HEK293 (cell line): ENCODE measurements around the gene MARVELD1.

Source experiments
- CTCF ChIA-PET: fragments of 350-600 bp; formaldehyde crosslinking; extraction: SDS; loops from one replicate; lab custom pipeline; 2021; ENCODE audit warnings: antibody characterized with exemption; lab: Yijun Ruan, JAX
- POLR2A ChIA-PET: fragments of 300-600 bp; formaldehyde crosslinking; extraction: SDS; loops from one replicate; lab custom pipeline; 2020; ENCODE audit warnings: antibody characterized with exemption, inconsistent platforms; lab: Yijun Ruan, JAX
- H3K27ac ChIP-seq: fragments of 200-500 bp; sonication (Bioruptor generic); 2 replicates; pipeline ENCODE4 v1.5.1; 2014; ENCODE audit warnings: low read depth, low read length, control low read depth, inconsistent platforms; ENCODE audit errors: extremely low read depth
- H3K36me3 ChIP-seq, 2 experiments: fragments of 200-500 bp in 1 of 2; sonication (Bioruptor generic) in 1 of 2; 1 replicate in 1 of 2; 2 replicates in 1 of 2; pipeline ENCODE4 v1.5.1; 2014 to 2017; ENCODE audit warnings: inconsistent platforms in 2 of 2, low read length in 2 of 2; ENCODE audit not compliant: control insufficient read depth in 2 of 2, insufficient read depth in 1 of 2
- H3K4me1 ChIP-seq: fragments of 200-500 bp; sonication (Bioruptor generic); 2 replicates; pipeline ENCODE4 v1.5.1; 2014; ENCODE audit warnings: mild to moderate bottlenecking, low read length, inconsistent platforms; ENCODE audit not compliant: control insufficient read depth, insufficient read depth
- H3K4me3 ChIP-seq: 2 replicates; pipeline ENCODE4 v1.5.1; 2011; ENCODE audit warnings: low read depth, mild to moderate bottlenecking, control low read depth, low read length, moderate library complexity
- H3K9me3 ChIP-seq: fragments of 200-500 bp; sonication (Bioruptor generic); 2 replicates; pipeline ENCODE4 v1.5.1; 2014; ENCODE audit warnings: low read depth, low read length, inconsistent platforms; ENCODE audit not compliant: control insufficient read depth, insufficient read depth
- GLIS1 ChIP-seq: fragments of 450-650 bp; formaldehyde crosslinking; IDR thresholded peaks from 2 replicates; pipeline ENCODE4 v1.5.1; 2016; ENCODE audit warnings: missing biosample characterization, missing genetic modification characterization
- KLF9 ChIP-seq: fragments of 450-650 bp; formaldehyde crosslinking; IDR thresholded peaks from 2 replicates; pipeline ENCODE4 v1.5.1; 2016; ENCODE audit warnings: missing biosample characterization, missing genetic modification characterization, low read depth
- PRDM4 ChIP-seq: fragments of 450-650 bp; formaldehyde crosslinking; IDR thresholded peaks from 2 replicates; pipeline ENCODE4 v1.5.1; 2017; ENCODE audit warnings: missing biosample characterization, missing genetic modification characterization
- ZBTB1 ChIP-seq: fragments of 450-650 bp; formaldehyde crosslinking; IDR thresholded peaks from 2 replicates; pipeline ENCODE4 v1.5.1; 2016; ENCODE audit warnings: missing biosample characterization, missing genetic modification characterization
- ZBTB26 ChIP-seq: fragments of 450-650 bp; formaldehyde crosslinking; optimal IDR thresholded peaks from 2 replicates; pipeline ENCODE3; 2016; ENCODE audit warnings: missing biosample characterization, mild to moderate bottlenecking, missing genetic modification characterization
- ZBTB6 ChIP-seq: fragments of 450-650 bp; formaldehyde crosslinking; IDR thresholded peaks from 2 replicates; pipeline ENCODE4 v1.5.1; 2017; ENCODE audit warnings: missing biosample characterization, missing genetic modification characterization
- ZNF214 ChIP-seq: fragments of 450-650 bp; formaldehyde crosslinking; IDR thresholded peaks from 2 replicates; pipeline ENCODE4 v1.5.1; 2017; ENCODE audit warnings: missing biosample characterization, mild to moderate bottlenecking, missing genetic modification characterization, borderline replicate concordance
- ZNF391 ChIP-seq: fragments of 450-650 bp; formaldehyde crosslinking; IDR thresholded peaks from 2 replicates; pipeline ENCODE4 v1.5.1; 2016; ENCODE audit warnings: low read depth, missing biosample characterization, missing genetic modification characterization, borderline replicate concordance
- ZNF518A ChIP-seq: fragments of 450-650 bp; formaldehyde crosslinking; conservative IDR thresholded peaks from 2 replicates; pipeline ENCODE4 v1.5.1; 2016; ENCODE audit warnings: low read depth, missing biosample characterization, missing genetic modification characterization
- ZNF529 ChIP-seq: fragments of 450-650 bp; formaldehyde crosslinking; IDR thresholded peaks from 2 replicates; pipeline ENCODE4 v1.5.1; 2017; ENCODE audit warnings: missing genetic modification characterization, missing biosample characterization; ENCODE audit not compliant: insufficient replicate concordance
- ZNF623 ChIP-seq: fragments of 450-650 bp; formaldehyde crosslinking; IDR thresholded peaks from 2 replicates; pipeline ENCODE4 v1.5.1; 2016; ENCODE audit warnings: missing biosample characterization, missing genetic modification characterization
- ZSCAN23 ChIP-seq: fragments of 450-650 bp; formaldehyde crosslinking; IDR thresholded peaks from 2 replicates; pipeline ENCODE4 v1.5.1; 2016; ENCODE audit warnings: missing biosample characterization, missing genetic modification characterization

The MARVELD1 gene

GRCh38 chr10:97669571-97669970 is 44.0 kb upstream of the MARVELD1 start (continued):
- TF ChIP-seq ZSCAN23 (tag by site-specific recombination): no peak
- TF ChIP-seq ZNF214: no peak
- TF ChIP-seq GLIS1 (tag by site-specific recombination): no peak
- TF ChIP-seq ZNF623 (tag by site-specific recombination): no peak
- TF ChIP-seq ZBTB6 (tag by site-specific recombination): no peak
- TF ChIP-seq ZBTB26 (tag by site-specific recombination): no peak
- TF ChIP-seq ZNF518A (tag by site-specific recombination): no peak
- no peak for TF ChIP-seq ZNF529

- POLR2A ChIA-PET: interaction anchor here (0.6 to 2.1 kb wide), 2 partner anchors 13 to 237 kb away, joined by 3 to 8 read pairs; partner anchors contain the start of gene AVPI1
- Histone ChIP-seq H3K36me3 (peaks cover 23 to 73% of the 10 kb centered on the region in 2 experiments; a peak in 2 of 3 replicates), H3K4me3 (no peak overlapping the region), H3K27ac (no peak overlapping the region), H3K4me1 (no peaks in the 10 kb centered on the region), H3K9me3 (no peaks in the 10 kb centered on the region)
- TF ChIP-seq KLF9 (tag by site-specific recombination) (0 out of 2 replicates have a peak, but pooled peaks have one; percentile 22), PRDM4 (tag by site-specific recombination) (peak; percentile 98), ZBTB1 (tag by site-specific recombination) (no peak), ZNF391 (tag by site-specific recombination) (no peak)
- CTCF ChIA-PET: interaction anchor here (0.5 to 7.4 kb wide), 5 partner anchors 9 to 543 kb away, joined by 3 to 119 read pairs (median 3); partner anchors contain the start of genes AVPI1 and ZFYVE27
These were observed 39.6 kb upstream of the MARVELD1 start for GRCh38 chr10:97673736-97674525.
